NCI-H146 (cell line): ENCODE results near the gene COG7.
"Not testable (repeated sequence)": the region's sequence is repeated elsewhere in the genome, so short reads cannot be mapped to it uniquely, and the experiment has no call there.

Experiments
- DNase-seq: peaks from one replicate; lab custom pipeline; 2025; lab: John Stamatoyannopoulos, UW

Gene COG7

DNA sequence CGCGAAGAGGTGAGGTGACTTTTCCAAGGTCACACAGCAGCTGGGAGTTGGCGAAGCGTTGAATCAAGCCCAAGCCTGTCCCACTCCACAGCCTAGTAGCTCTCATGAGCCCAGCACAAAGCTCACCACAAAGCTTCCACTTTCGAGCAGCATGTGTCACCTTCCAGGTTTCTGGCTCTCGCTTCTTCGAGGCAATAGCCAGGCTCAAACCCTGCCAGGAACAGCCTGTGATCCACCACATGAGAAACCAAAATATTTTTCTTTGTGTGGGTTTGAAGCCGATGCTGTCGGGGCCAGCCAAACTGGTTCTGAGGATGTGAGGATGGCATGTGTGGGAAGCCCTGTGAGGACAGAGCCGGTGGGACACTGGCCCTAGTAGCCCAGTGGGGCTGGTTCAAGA is 68.1 kb downstream of the COG7 start:
- no peak for DNase-seq

DNA sequence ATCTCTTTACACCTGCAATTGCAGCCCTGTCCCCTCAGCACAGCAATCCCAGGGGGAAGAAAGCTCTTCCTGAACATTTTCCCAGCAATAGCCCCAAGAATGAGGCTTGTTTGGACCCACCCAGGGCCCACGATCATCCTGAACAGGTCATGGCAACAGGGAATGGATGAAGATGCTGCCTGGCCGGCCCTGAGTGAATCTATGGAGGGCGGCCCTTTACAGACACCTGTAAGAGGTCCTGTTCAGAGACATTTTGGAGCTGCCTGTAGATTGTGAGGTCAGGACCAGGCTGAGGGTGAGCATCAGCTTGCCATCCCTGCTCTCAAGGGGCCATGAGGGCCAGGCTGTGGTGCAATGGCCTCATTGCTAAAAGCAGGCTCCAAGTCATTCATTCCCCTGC is 69.1 kb downstream of the COG7 start:
- DNase-seq: no peak

DNA sequence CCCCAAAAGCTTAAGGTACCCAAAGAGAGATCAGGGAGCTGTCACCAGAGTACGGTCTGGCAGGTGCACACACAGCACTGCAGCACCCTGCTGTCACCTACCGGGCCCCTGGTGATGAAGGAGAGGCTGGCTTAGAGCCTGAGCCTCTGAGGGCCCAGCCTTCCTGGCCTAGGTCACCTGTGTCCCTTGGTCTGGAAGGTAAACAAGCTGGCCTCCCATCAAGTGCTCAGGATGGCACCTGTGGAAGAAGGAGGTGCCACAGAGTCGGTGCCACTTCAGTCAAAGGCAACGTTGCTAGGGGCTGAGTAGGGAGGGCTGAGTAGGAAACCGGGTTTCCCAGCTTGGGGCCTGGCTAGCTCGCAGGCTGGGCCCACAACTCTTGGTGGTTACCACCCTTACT is 70.7 kb downstream of the COG7 start:
- peak; percentile 59 for DNase-seq

DNA sequence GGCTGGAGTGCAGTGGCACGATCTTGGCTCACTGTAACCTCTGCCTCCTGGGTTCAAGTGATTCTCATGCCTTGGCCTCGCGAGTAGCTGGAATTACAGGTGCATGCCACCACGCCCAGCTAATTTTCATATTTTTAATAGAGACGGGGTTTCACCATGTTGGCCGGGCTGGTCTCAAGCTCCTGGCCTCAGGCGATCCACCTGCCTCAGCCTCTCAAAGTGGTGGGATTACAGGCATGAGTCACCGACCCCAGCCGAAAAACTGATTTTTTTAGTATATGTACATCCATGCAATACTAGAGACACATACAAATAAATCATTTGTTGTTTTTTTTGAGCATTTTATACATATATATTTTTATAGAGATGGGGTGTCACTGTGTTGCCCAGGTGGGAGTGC is 71.3 kb downstream of the COG7 start:
- DNase-seq: not testable (repeated sequence)

GRCh38 chr16:23380501-23380951 is 72.5 kb downstream of the COG7 start:
- DNase-seq: no peak

- DNase-seq: no peak
Measured at GRCh38 chr16:23379707-23380106, 73.3 kb downstream of the COG7 start.

- DNase-seq: no peak
Measured at GRCh38 chr16:23378921-23379320, 74.1 kb downstream of the COG7 start.

GRCh38 chr16:23378256-23378655 is 74.7 kb downstream of the COG7 start:
- no peak for DNase-seq

DNA sequence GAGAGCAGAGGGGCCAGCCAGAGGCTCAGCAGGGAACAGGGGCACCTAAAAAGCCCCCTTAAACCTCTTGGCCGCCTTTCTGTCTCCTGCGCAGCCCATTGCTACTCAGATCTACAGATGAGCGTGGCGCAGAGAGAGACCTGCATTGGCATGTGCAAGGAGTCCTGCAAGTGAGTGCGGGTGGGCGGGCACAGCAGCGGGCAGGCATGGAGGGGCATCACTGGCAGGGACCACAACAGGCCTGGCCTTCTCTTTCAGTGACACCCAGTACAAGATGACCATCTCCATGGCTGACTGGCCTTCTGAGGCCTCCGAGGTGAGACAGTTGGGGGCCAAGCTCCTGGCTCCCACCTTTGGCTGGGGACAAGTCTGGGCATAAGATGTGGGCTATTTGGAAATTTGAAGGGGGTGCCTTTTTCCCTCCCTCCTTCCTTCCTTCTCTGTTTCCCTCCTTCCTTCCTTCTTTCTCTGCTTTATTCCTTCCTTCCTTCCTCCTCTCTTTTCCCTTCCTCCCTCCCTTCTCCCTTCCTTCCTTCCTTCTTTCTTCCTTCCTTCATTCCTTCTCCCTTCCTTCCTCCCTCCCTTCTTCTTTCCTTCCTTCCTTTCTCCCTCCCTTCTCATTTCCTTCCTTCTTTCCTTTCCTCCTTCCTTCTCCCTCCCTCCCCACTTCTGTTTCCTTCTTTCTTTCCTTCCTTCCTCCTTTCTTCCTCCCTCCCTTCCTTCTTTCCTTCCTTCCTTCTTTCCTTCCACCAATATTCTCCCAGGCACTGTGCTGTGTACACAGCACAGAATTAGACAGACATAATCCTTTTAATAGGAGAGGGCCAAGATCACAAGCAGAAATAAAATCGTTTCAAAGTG is 75.7 kb downstream of the COG7 start:
- no peak for DNase-seq

DNA sequence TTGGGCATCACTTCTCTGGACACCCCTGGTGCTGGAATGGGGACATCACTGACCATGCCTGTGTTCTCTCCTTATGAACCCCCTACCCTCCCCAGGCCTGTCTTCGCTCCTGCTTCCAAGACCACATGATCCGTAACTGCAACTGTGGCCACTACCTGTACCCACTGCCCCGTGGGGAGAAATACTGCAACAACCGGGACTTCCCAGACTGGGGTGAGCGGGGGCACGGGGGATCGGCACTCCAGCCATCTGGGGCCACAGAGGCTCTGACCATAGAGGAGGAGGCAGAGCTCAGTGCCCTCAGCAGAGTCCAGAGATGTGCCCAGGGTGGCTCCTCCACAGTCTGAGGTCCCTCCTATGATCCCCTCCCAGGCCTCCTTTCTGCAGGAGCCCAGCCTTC is 77.3 kb downstream of the COG7 start:
- no peak for DNase-seq

GRCh38 chr16:23374721-23375510 is 78.1 kb downstream of the COG7 start:
- DNase-seq: peak; percentile 75

DNA sequence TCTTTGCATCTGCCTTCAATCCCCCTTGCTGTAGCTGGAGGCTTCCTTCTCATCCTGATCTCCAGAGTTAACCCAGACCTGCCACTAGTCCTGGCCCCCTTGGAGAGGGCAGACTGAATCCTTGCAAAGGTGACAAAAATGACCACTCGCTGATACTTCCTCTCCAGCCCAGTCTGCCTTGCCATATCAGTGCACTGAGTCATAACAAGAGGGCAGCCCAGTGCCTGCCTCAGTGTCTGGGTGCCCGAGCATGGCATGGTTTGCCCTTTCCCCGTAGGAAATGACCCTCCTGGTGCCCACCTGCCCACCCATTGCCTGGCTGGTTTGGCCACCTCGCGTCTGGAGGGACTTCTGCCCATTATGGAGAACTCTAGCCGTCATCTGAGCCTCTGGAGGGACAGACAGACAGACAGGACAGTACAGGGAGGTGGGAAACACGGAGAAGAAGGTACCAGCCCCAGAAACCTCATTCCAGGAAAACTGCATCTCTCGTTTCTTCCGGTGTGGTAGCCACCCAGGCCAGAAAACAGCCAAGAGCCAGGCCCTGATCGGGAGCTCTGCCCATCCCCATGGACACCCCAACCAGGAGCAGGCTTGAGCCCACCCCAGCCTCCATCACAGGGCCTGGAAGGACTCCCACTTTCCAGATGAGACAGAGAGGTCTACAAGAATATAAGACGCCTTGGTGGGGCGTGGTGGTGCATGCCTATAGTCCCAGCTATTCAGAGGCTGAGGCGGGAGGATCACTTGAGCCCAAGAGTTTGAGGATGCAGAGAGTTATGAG is 79.4 kb downstream of the COG7 start:
- no peak for DNase-seq

GRCh38 chr16:23371368-23371767 is 81.6 kb downstream of the COG7 start:
- no peak for DNase-seq

- no peak for DNase-seq
Measured at GRCh38 chr16:23369416-23369815, 83.6 kb downstream of the COG7 start.

GRCh38 chr16:23368469-23368868 is 84.5 kb downstream of the COG7 start:
- DNase-seq: no peak

DNA sequence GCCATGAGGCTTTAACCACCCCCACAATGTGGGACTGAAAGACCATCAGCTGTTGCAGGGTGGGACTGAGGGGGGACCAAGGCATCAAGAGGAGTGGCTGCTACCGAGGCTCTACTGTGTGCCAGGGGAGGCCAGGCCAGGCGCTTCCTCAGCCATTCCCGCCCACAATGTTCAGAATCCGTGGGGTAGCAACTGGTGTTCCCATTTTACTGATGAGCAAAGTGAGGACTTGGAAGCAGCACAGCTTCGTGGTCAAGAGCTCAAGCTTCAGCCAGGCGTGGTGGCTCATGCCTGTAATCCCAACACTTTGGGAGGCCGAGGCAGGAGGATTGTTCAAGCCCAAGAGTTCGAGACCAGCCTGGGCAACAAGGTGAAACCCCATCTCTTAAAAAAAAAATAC is 85.0 kb downstream of the COG7 start:
- no peak for DNase-seq

- no peak for DNase-seq
Measured at GRCh38 chr16:23367564-23367963, 85.4 kb downstream of the COG7 start.

- DNase-seq: not testable (repeated sequence)
Measured at GRCh38 chr16:23366341-23366740, 86.6 kb downstream of the COG7 start.

- peak; percentile 84 for DNase-seq
Measured at GRCh38 chr16:23365602-23366240, 87.3 kb downstream of the COG7 start.

GRCh38 chr16:23362460-23363317 is 90.3 kb downstream of the COG7 start:
- DNase-seq: peak; percentile 86
